HUES64 (cell line): ENCODE data around the gene UST.
"Not testable (repeated sequence)": the region's sequence is repeated elsewhere in the genome, so short reads cannot be mapped to it uniquely, and the experiment has no call there.

Experiments used
- H3K27ac ChIP-seq: 2 replicates; pipeline ENCODE4 v1.7.0; 2013; ENCODE audit warnings: low read depth, low read length, inconsistent platforms
- H3K27me3 ChIP-seq: 2 replicates; pipeline ENCODE4 v1.6.1; 2013; ENCODE audit warnings: mild to moderate bottlenecking, low read length; ENCODE audit not compliant: insufficient read depth
- H3K36me3 ChIP-seq: 2 replicates; pipeline ENCODE4 v1.6.1; 2013; ENCODE audit warnings: mild to moderate bottlenecking, low read length; ENCODE audit not compliant: insufficient read depth
- H3K4me1 ChIP-seq: 2 replicates; pipeline ENCODE4 v1.6.1; 2013; ENCODE audit warnings: mild to moderate bottlenecking, low read length, moderate library complexity; ENCODE audit not compliant: insufficient read depth
- H3K4me3 ChIP-seq: 2 replicates; pipeline ENCODE4 v1.5.1; 2013; ENCODE audit warnings: mild to moderate bottlenecking, low read length, moderate library complexity
- H3K9ac ChIP-seq: 2 replicates; pipeline ENCODE4 v1.6.1; 2013; ENCODE audit warnings: mild to moderate bottlenecking, low read depth, low read length
- H3K9me3 ChIP-seq: 2 replicates; pipeline ENCODE4 v1.6.1; 2013; ENCODE audit warnings: low read depth, low read length; ENCODE audit not compliant: insufficient read depth
- WGBS: fragments of 150-250, 120-280 bp; methylation state at CpG from one replicate; pipeline ENCODE4 v1.1.7; 2013; ENCODE audit warnings: missing lambda C conversion rate; 5-methylcytosine and 5-hydroxymethylcytosine counted together

Gene UST

GRCh38 chr6:148842296-148843019 lies 95.6 kb downstream of the UST start:
- no peak overlapping the region for H3K9ac ChIP-seq
- WGBS, result 91% methylated on average over 11 of the region's 12 CpGs
- no peaks in the 10 kb centered on the region for H3K9me3 ChIP-seq
- H3K36me3 ChIP-seq, result no peaks in the 10 kb centered on the region
- H3K27me3 ChIP-seq, result no peaks in the 10 kb centered on the region
- peaks cover 25% of the 10 kb centered on the region for H3K4me1 ChIP-seq
- no peak overlapping the region for H3K27ac ChIP-seq
- H3K4me3 ChIP-seq, result no peak overlapping the region

DNA sequence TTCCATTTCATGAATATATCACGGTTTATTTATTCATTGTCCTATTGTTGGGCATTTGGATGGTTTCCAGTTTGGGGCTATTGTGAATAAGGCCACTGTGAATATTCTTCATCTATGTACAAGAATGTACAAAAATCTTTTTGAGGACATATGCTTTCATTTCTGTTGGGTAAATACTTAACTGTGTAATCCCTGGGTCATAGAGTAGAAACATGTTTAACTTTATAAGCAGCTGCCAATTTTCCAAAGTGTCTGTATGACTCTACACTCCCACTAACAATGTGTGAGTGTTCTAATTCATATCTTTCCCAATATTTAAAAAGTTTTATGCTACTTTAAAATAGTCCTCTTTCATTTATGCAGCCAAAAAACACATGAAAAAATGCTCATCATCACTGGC lies 98.6 kb downstream of the UST start:
- Histone ChIP-seq H3K27me3 (no peaks in the 10 kb centered on the region), H3K27ac (no peak overlapping the region), H3K9ac (no peak overlapping the region), H3K4me1 (peaks cover 18% of the 10 kb centered on the region), H3K9me3 (no peaks in the 10 kb centered on the region), H3K4me3 (no peak overlapping the region), H3K36me3 (no peaks in the 10 kb centered on the region)
- 100% methylated on average over 1 of the region's 1 CpG for WGBS

DNA sequence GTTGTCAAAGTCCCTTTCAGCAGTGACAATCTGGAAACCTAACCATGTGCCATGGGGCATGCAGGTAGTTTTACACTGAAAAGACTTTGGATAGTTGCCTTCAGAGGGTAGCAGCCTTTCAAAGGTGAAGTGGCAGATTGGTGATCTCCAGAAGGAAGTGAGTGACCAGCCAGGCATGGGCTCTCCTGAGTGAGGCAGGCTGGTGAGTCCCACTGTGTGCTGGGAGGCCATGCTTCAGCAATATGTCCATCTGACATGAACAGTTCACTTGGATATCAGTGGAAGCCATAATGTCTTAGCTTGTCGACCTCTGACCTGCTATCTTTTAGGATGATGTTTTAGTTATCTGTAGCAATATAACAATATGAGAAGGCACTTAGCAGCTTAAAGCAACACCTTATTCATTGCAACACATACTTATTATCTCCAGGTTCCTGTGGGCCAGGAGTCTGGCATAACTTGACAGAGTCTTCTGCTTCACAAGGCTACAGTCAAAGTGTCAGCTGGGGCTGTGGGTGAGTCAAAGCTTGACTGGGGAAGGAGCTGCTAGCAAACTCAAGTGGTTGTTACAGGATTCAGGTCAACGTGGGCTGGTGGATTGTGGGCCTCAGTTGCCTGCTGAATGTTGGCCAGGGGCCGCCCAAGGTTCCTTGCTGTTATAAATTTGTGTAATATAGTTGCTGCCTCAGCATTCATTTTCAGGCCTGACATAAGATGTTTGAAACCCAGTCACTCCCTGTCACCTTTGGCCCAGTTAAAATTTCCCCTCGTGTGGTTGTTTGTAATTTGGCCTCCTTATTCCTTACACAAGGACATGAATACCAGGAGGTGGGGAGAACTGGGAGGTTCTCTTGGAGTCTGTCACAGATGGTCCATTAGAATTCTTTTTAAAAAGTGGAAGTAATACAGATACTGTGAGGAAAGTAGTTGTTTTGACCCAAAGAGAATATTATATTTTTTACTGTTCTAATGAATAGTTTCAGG lies 100.2 kb downstream of the UST start:
- peaks cover 27% of the 10 kb centered on the region for H3K4me1 ChIP-seq
- H3K4me3 ChIP-seq, result no peak overlapping the region
- no peaks in the 10 kb centered on the region for H3K27me3 ChIP-seq
- WGBS, result 86% methylated on average over 3 of the region's 4 CpGs
- no peak overlapping the region for H3K9ac ChIP-seq
- H3K9me3 ChIP-seq, result no peaks in the 10 kb centered on the region
- H3K27ac ChIP-seq, result no peak overlapping the region
- no peaks in the 10 kb centered on the region for H3K36me3 ChIP-seq

DNA sequence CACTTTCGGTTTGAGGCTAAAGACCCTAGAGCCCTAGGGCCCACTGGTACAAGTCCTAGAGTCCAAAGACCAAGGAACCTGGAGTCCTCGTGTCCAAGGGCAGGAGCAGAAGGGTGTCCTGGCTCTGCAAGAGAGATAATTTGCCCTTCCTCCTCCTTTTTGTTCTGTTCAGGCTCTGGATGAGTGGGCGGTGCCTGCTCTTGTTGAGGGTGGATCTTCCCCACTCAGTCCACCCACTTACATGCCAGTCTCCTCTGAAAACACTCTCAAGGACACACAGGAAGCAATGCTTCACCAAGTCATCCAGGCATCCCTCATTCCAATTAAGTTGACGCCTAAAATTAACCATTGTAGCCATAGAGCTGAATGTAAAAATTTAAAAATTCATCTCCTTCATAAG lies 102.1 kb downstream of the UST start:
- H3K27ac ChIP-seq, result no peak overlapping the region
- H3K36me3 ChIP-seq, result no peaks in the 10 kb centered on the region
- no peak overlapping the region for H3K9ac ChIP-seq
- H3K4me1 ChIP-seq, result peaks cover 30% of the 10 kb centered on the region
- no peaks in the 10 kb centered on the region for H3K9me3 ChIP-seq
- H3K27me3 ChIP-seq, result no peaks in the 10 kb centered on the region
- 92% methylated on average over 4 of the region's 4 CpGs for WGBS
- H3K4me3 ChIP-seq, result no peak overlapping the region

GRCh38 chr6:148849449-148849848 lies 102.6 kb downstream of the UST start:
- H3K4me1 ChIP-seq, result peaks cover 35% of the 10 kb centered on the region
- WGBS, result 96% methylated on average over 4 of the region's 5 CpGs

DNA sequence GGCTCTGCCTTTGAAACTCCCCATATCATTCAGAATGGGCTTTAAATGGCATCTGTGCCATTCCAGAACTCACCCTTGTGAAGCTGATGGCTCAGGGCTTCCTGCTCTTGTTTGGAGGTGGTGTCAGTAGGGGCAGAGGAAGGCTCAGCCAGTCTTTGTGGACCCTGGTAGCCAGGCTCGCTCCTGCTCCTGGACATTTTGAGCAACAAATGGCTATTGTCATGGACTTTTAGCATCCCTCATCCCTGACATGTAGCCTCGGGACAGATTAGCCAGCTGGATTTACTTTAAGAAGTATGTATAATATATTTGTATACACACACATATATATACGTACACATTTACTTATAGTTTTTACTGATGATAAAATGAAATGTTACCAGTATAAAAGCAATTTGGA lies 104.1 kb downstream of the UST start:
- 100% methylated on average over 2 of the region's 3 CpGs for WGBS

More at GRCh38 chr6:148849449-148849848, 102.6 kb downstream of the UST start:
- H3K9ac ChIP-seq, H3K36me3 ChIP-seq, H3K9me3 ChIP-seq, H3K4me3 ChIP-seq, H3K27me3 ChIP-seq, H3K27ac ChIP-seq: not testable (repeated sequence)

DNA sequence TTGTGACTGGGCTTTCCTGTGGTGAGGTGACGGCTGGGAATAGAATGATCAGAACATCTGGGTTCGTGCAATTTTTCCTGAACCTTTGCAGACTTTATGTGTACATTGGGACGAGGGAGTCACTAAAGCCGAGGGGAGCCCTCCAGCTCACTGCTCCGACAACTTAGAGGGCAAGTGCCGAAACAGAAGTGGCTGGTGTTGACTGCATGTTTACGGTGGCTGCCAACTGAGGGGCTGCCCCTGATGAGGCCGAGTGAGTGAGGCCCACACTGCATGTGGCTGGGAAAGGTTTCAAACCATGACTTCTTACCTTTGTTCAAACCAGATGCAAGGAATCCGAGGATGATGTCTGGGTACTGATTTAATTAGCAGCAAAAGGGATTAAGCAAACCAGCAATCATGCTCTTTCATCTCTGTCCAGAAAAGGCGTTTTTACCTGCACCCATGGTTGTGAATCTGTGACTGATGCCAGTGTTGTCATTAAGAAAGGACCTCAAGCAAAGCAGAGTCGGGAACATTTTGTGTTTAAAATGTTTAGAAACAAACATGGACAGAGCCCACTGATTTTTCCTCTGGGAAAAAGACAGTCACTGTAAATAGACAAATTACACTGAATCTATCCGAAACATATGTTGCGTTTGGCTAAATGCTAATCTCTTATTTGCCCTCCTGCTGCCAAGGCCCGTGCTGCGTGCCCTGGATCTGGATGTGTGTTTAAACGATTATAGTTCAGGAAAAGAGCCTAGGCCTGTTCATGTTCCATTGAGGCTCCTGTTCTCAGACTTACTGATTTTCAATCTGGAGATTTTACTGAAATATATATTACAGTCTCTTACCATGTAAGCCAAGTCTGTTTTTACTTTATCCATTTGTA lies 105.1 kb downstream of the UST start:
- H3K4me1 ChIP-seq, result peaks cover 48% of the 10 kb centered on the region
- H3K9me3 ChIP-seq, result no peaks in the 10 kb centered on the region
- no peaks in the 10 kb centered on the region for H3K36me3 ChIP-seq
- H3K27me3 ChIP-seq, result no peaks in the 10 kb centered on the region
- H3K9ac ChIP-seq, result no peak overlapping the region
- 0 out of 2 replicates have a peak overlapping the region, but pooled peaks have one; percentile 7 for H3K27ac ChIP-seq
- no peak overlapping the region for H3K4me3 ChIP-seq
- 88% methylated on average over 16 of the region's 16 CpGs for WGBS

More for the DNA sequence above, 104.1 kb downstream of the UST start:
- Histone ChIP-seq H3K9me3 (no peaks in the 10 kb centered on the region), H3K36me3 (no peaks in the 10 kb centered on the region), H3K4me1 (peaks cover 48% of the 10 kb centered on the region), H3K27me3 (no peaks in the 10 kb centered on the region), H3K27ac (no peak overlapping the region), H3K9ac (no peak overlapping the region), H3K4me3 (no peak overlapping the region)

DNA sequence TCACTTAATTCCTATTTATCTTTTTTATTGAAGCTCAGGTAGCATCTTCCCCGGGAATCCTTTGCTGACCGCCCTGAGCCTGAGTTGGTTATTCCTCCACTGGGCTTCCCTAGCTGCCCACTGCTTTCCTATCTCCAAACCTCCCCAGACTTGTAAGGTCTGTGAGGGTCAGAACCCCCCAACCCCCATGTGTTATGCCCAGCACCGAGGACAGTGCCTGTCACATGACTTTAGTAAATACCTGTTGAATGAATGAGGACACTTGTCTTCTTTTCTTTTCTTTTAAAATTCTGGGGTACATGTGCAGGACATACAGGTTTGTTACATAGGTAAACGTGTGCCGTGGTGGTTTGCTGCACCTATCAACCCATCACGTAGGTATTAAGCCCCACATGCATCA lies 105.9 kb downstream of the UST start:
- WGBS, result 93% methylated on average over 6 of the region's 6 CpGs
- no peak overlapping the region for H3K27ac ChIP-seq
- H3K27me3 ChIP-seq, result no peaks in the 10 kb centered on the region
- H3K9ac ChIP-seq, result no peak overlapping the region
- no peak overlapping the region for H3K4me3 ChIP-seq
- peaks cover 48% of the 10 kb centered on the region for H3K4me1 ChIP-seq
- H3K36me3 ChIP-seq, result no peaks in the 10 kb centered on the region
- no peaks in the 10 kb centered on the region for H3K9me3 ChIP-seq

DNA sequence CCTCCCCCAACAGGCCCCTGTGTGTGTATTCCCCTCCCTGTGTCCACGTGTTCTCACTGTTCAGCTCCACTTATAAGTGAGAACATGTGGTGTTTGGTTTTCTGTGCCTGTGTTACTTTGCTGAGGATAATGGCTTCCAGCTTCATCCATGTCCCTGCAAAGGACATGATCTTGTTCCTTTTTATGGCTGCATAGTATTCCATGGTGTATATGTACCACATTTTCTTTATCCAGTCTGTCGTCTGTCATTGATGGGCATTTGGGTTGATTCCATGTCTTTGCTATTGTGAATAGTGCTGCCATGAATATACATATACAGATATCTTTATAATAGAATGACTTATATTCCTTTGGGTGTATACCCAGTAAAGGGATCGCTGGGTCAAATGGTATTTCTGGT lies 106.3 kb downstream of the UST start:
- H3K9ac ChIP-seq, H3K36me3 ChIP-seq, H3K9me3 ChIP-seq, H3K27ac ChIP-seq, H3K27me3 ChIP-seq, H3K4me3 ChIP-seq: not testable (repeated sequence)
- H3K4me1 ChIP-seq, result peaks cover 48% of the 10 kb centered on the region
- 100% methylated on average over 1 of the region's 3 CpGs for WGBS

GRCh38 chr6:148854096-148854495 lies 107.3 kb downstream of the UST start:
- no peak overlapping the region for H3K4me3 ChIP-seq
- 94% methylated on average over 4 of the region's 5 CpGs for WGBS

More at GRCh38 chr6:148854096-148854495, 107.3 kb downstream of the UST start:
- Histone ChIP-seq H3K36me3 (no peaks in the 10 kb centered on the region), H3K9me3 (no peaks in the 10 kb centered on the region), H3K27me3 (no peaks in the 10 kb centered on the region), H3K27ac (no peak overlapping the region), H3K9ac (no peak overlapping the region), H3K4me1 (peaks cover 43% of the 10 kb centered on the region)
